ENCODE measurements around the gene ABCC12. TPM values are rescaled to one million over a fixed set of nuclear protein-coding genes. Genes with fewer than 3 reads are reported as not detected.

ABCC12 gene
- total and polyA plus RNA-seq, 2 of the 8 experiments (the other 6 are each of a cell fraction or from before 2014, with no cell fraction given): 0.05 TPM; not detected in 1

GRCh38 chr16:48184681-48185080 is 28.9 kb upstream of the ABCC12 start:
- no peaks in the 10 kb centered on the region for H3K4me1 ChIP-seq (replicated peaks in 1 of 4; ENCODE audit: control insufficient read depth in 3 of 4, insufficient read depth in 4 of 4, low read length in 3 of 4)
- H2BK120ac ChIP-seq (replicated peaks; ENCODE audit: low read depth, low read length): no peak overlapping the region
- H4K8ac ChIP-seq (ENCODE audit: extremely low read depth, insufficient read depth, low read length): no peak overlapping the region
- H4K5ac ChIP-seq (ENCODE audit: insufficient read length, low read depth, low read length): no peak overlapping the region
- no peak overlapping the region for H2BK20ac ChIP-seq (ENCODE audit: low read length)
- TF ChIP-seq ASH2L (IDR thresholded peaks at IDR 0.05; ENCODE audit: low read length): no peak
- no peak overlapping the region for H3K4ac ChIP-seq (replicated peaks; ENCODE audit: insufficient read length, low read depth, low read length)
- H3K79me2 ChIP-seq (ENCODE audit: control insufficient read depth in 1 of 2, insufficient read depth in 2 of 2, low read length in 2 of 2): no peaks in the 10 kb centered on the region
- CTCF ChIA-PET (ENCODE audit: partially characterized antibody): interaction anchor here (1.3 kb wide), 2 partner anchors 12 to 446 kb away, joined by 3 to 5 read pairs; no protein-coding TSS in a partner anchor
- no peak overlapping the region for H2AFZ ChIP-seq (ENCODE audit: low read length)
- H3K4me3 ChIP-seq (ENCODE audit: extremely low read depth in 1 of 4, insufficient read depth in 2 of 4, low read depth in 3 of 4, low read length in 4 of 4): no peak overlapping the region
- H2BK15ac ChIP-seq (ENCODE audit: low read length): no peak overlapping the region
- H2BK12ac ChIP-seq (ENCODE audit: low read depth, low read length): no peak overlapping the region
- H4K20me1 ChIP-seq (replicated peaks in 1 of 2; ENCODE audit: control insufficient read depth in 1 of 2, insufficient read depth in 2 of 2, low read length in 2 of 2): no peaks in the 10 kb centered on the region
- no peak overlapping the region for H3K4me2 ChIP-seq (ENCODE audit: insufficient read depth in 1 of 2, low read depth in 2 of 2, low read length in 2 of 2)
- H3K18ac ChIP-seq (ENCODE audit: extremely low read depth, low read length): no peak overlapping the region
- H3K23me2 ChIP-seq (ENCODE audit: low read depth, low read length): no peaks in the 10 kb centered on the region
- H3K14ac ChIP-seq (ENCODE audit: insufficient read length): no peak overlapping the region
- H3K36me3 ChIP-seq (ENCODE audit: control insufficient read depth in 2 of 4, insufficient read depth in 4 of 4, low read length in 3 of 4): no peaks in the 10 kb centered on the region
- H3K56ac ChIP-seq (replicated peaks; ENCODE audit: insufficient read length, low read depth, low read length): no peak overlapping the region
- H2BK5ac ChIP-seq (ENCODE audit: low read depth, low read length): no peak overlapping the region
- DNase-seq (ENCODE audit: low read depth in 1 of 2, low spot score in 2 of 2) (no peak), FAIRE-seq (no peak)
- POLR2A ChIA-PET (ENCODE audit: partially characterized antibody): no interaction called here
- no peaks in the 10 kb centered on the region for H3K27me3 ChIP-seq (replicated peaks in 1 of 4; ENCODE audit: control insufficient read depth in 3 of 4, extremely low read depth in 1 of 4, insufficient read depth in 3 of 4, low read length in 3 of 4)
- no peak overlapping the region for H2AK5ac ChIP-seq (ENCODE audit: low read depth, low read length)
- no peak overlapping the region for H3K23ac ChIP-seq (ENCODE audit: insufficient read length)
- 87% methylated on average over 6 of the region's 6 CpGs; no CpG with 5 or more reads in 1 of the 2 experiments for WGBS, 2 experiments (ENCODE audit: extremely low coverage in 1 of 2, insufficient coverage in 1 of 2, insufficient read length in 1 of 2, insufficient replicate concordance in 2 of 2, low coverage in 1 of 2, low lambda C conversion rate in 2 of 2, missing lambda C conversion rate in 1 of 2)
- H3K27ac ChIP-seq (ENCODE audit: low read depth, low read length): no peak overlapping the region
- H3K9ac ChIP-seq (replicated peaks in 1 of 4; ENCODE audit: extremely low read depth in 1 of 4, low read depth in 3 of 4, low read length in 3 of 4): no peak overlapping the region
- H3K79me1 ChIP-seq (ENCODE audit: low read depth, low read length): no peaks in the 10 kb centered on the region
- no peak overlapping the region for H4K91ac ChIP-seq (replicated peaks; ENCODE audit: insufficient read length, low read length)
- no peaks in the 10 kb centered on the region for H3K9me3 ChIP-seq (ENCODE audit: insufficient read depth in 2 of 2, low read depth in 1 of 2, low read length in 1 of 2)

Data from H1 (cell line).